HCT116 (cell line): ENCODE results near the gene CEP43. TPM values are rescaled to one million over a fixed set of nuclear protein-coding genes. Genes with fewer than 3 reads are reported as not detected.

Experiments
- ATAC-seq: fragments of 200-7000 bp; cut with Tn5 transposase; 2 replicates; pipeline ENCODE4 v1.9.1; 2020; ENCODE audit warnings: mild to moderate bottlenecking, moderate library complexity
- BruUV-seq: library from RNA; stranded (reverse); fragments of 400-500 nt; replicated peaks from 2 replicates; lab custom pipeline; 2021; lab: Mats Ljungman, UMichigan
- CTCF ChIA-PET: fragments of 300-600 bp; sonication (Branson Sonifier 250); formaldehyde crosslinking; loops from one replicate; lab custom pipeline; 2021; ENCODE audit warnings: antibody characterized with exemption; lab: Charles Lee
- POLR2A ChIA-PET: fragments of 300-600, 350-600 bp; sonication (Branson Sonifier 250); formaldehyde crosslinking; loops from one replicate; lab custom pipeline; 2021; ENCODE audit warnings: antibody characterized with exemption; lab: Charles Lee
- RAD21 ChIA-PET, 2 experiments: fragments of 300-600 bp; sonication (Branson Sonifier 250); formaldehyde crosslinking; loops; one replicate each; lab custom pipeline; 2023; ENCODE audit warnings: low total read pairs in 2 of 2; ENCODE audit not compliant: uncharacterized antibody in 2 of 2, unreplicated experiment in 2 of 2, low non-redundant PET in 1 of 2; lab: Charles Lee
- DNase-seq: peaks from one replicate; pipeline ENCODE4 v3.0.0-alpha.2; 2010; ENCODE audit warnings: low read depth, low spot score
- H2AFZ ChIP-seq: fragments of 200-600 bp; shearing (Covaris generic), sonication (generic); 2 replicates; pipeline ENCODE4 v1.6.1; 2017; ENCODE audit warnings: low read depth, mixed run types, mixed read lengths, antibody characterized with exemption, low read length; ENCODE audit not compliant: poor library complexity, severe bottlenecking
- H3K27ac ChIP-seq: 2 replicates; pipeline ENCODE4 v1.5.1; 2012; ENCODE audit warnings: low read depth, low read length
- H3K27me3 ChIP-seq: fragments of 200-600 bp; sonication (generic); 2 replicates; pipeline ENCODE4 v1.6.1; 2016; ENCODE audit warnings: mixed run types, low read length, mixed read lengths; ENCODE audit not compliant: insufficient read depth
- H3K36me3 ChIP-seq, 2 experiments: fragments of 200-500 bp in 1 of 2; fragments of 200-600 bp in 1 of 2; sonication (Bioruptor generic) in 1 of 2; sonication (generic) in 1 of 2; 2 replicates each; pipeline versions ENCODE4 v1.5.1 to v1.6.1; 2014 to 2016; ENCODE audit warnings: low read length in 2 of 2, inconsistent platforms in 1 of 2, mixed read lengths in 1 of 2, mixed run types in 1 of 2; ENCODE audit not compliant: insufficient read depth in 2 of 2, control insufficient read depth in 1 of 2
- H3K4me1 ChIP-seq, 2 experiments: fragments of 200-600 bp in 1 of 2; sonication (generic) in 1 of 2; 2 replicates each; pipeline versions ENCODE4 v1.5.1 to v1.6.1; 2012 to 2017; ENCODE audit warnings: low read length in 2 of 2, inconsistent platforms in 1 of 2, mild to moderate bottlenecking in 1 of 2, mixed read lengths in 1 of 2, mixed run types in 1 of 2, moderate library complexity in 1 of 2; ENCODE audit not compliant: insufficient read depth in 2 of 2, control insufficient read depth in 1 of 2
- H3K4me2 ChIP-seq: fragments of 200-600 bp; sonication (generic); 2 replicates; pipeline ENCODE4 v1.6.1; 2017; ENCODE audit warnings: mixed run types, low read length, mixed read lengths
- H3K4me3 ChIP-seq, 2 experiments: fragments of 200-600 bp in 1 of 2; sonication (generic) in 1 of 2; replicated peaks in 1 of 2; 2 replicates each; pipeline ENCODE4 v1.5.1; 2011 to 2016; ENCODE audit warnings: low read length in 2 of 2, control low read depth in 1 of 2, low read depth in 1 of 2, mild to moderate bottlenecking in 1 of 2, mixed read lengths in 1 of 2, mixed run types in 1 of 2
- H3K79me2 ChIP-seq: fragments of 200-600 bp; sonication (generic); 2 replicates; pipeline ENCODE4 v1.6.1; 2017; ENCODE audit warnings: mild to moderate bottlenecking, mixed run types, low read length, moderate library complexity, mixed read lengths; ENCODE audit not compliant: insufficient read depth
- H3K9ac ChIP-seq: fragments of 200-600 bp; sonication (generic); 2 replicates; pipeline ENCODE4 v1.6.1; 2016; ENCODE audit warnings: low read length, mixed read lengths
- H3K9me2 ChIP-seq: fragments of 200-600 bp; sonication (generic), shearing (Covaris generic); 2 replicates; pipeline ENCODE4 v1.6.1; 2017; ENCODE audit warnings: mixed run types, mild to moderate bottlenecking, moderate library complexity; ENCODE audit not compliant: insufficient read depth
- H3K9me3 ChIP-seq, 2 experiments: fragments of 200-500 bp in 1 of 2; fragments of 200-600 bp in 1 of 2; sonication (Bioruptor generic) in 1 of 2; sonication (generic) in 1 of 2; 2 replicates each; pipeline ENCODE4 v1.6.1; 2014 to 2017; ENCODE audit warnings: low read length in 2 of 2, mixed read lengths in 2 of 2, inconsistent platforms in 1 of 2, low read depth in 1 of 2, mild to moderate bottlenecking in 1 of 2, mixed run types in 1 of 2, moderate library complexity in 1 of 2; ENCODE audit not compliant: control insufficient read depth in 1 of 2, insufficient read depth in 1 of 2
- H4K20me1 ChIP-seq: fragments of 200-600 bp; sonication (generic), shearing (Covaris generic); 2 replicates; pipeline ENCODE4 v1.6.1; 2017; ENCODE audit warnings: mixed run types, mild to moderate bottlenecking, moderate library complexity; ENCODE audit not compliant: insufficient read depth
- CBX3 ChIP-seq: IDR thresholded peaks from 2 replicates; pipeline ENCODE4 v1.6.1; 2012; ENCODE audit warnings: low read depth
- CEBPB ChIP-seq: IDR thresholded peaks from 2 replicates; pipeline ENCODE4 v1.6.1; 2012; ENCODE audit warnings: low read depth
- CTCF ChIP-seq, 3 experiments: fragments of 200-600 bp in 1 of 3; sonication (generic) in 1 of 3; IDR thresholded peaks in 2 of 3; conservative IDR thresholded peaks in 1 of 3; 2 replicates each; pipeline ENCODE4 v1.5.1; 2012 to 2017; ENCODE audit warnings: low read depth in 2 of 3, low read length in 2 of 3, antibody characterized with exemption in 1 of 3, borderline replicate concordance in 1 of 3, control low read depth in 1 of 3, mild to moderate bottlenecking in 1 of 3, mixed read lengths in 1 of 3, mixed run types in 1 of 3, moderate library complexity in 1 of 3; ENCODE audit not compliant: insufficient read depth in 1 of 3
- EGR1 ChIP-seq: IDR thresholded peaks from 2 replicates; pipeline ENCODE4 v1.6.1; 2012; ENCODE audit warnings: low read depth
- POLR2A ChIP-seq: IDR thresholded peaks from 2 replicates; pipeline ENCODE4 v1.7.0; 2011; ENCODE audit warnings: borderline replicate concordance; ENCODE audit not compliant: insufficient read depth, insufficient read length; ENCODE audit errors: extremely low read depth
- RAD21 ChIP-seq: IDR thresholded peaks from 2 replicates; pipeline ENCODE4 v1.6.1; 2012; ENCODE audit warnings: low read depth, mild to moderate bottlenecking
- SIN3A ChIP-seq: IDR thresholded peaks from 2 replicates; pipeline ENCODE4 v1.6.1; 2012; ENCODE audit warnings: low read depth
- SP1 ChIP-seq: IDR thresholded peaks from 2 replicates; pipeline ENCODE4 v1.6.1; 2012; ENCODE audit warnings: low read depth
- TCF7L2 ChIP-seq: IDR thresholded peaks from 2 replicates; pipeline ENCODE4 v1.7.0; 2011; ENCODE audit warnings: borderline replicate concordance, inconsistent platforms; ENCODE audit not compliant: insufficient read depth, insufficient read length; ENCODE audit errors: extremely low read depth
- intact Hi-C: fragments of 100-400 bp; cut with micrococcal nuclease; formaldehyde crosslinking; loops from 2 replicates; pipeline ENCODE4 v1.10.0; 2022
- total RNA-seq: library from RNA; stranded (reverse); gene quantifications from one replicate; pipeline ENCODE4 v1.2.1, GENCODE V29; 2021; ENCODE audit not compliant: unreplicated experiment
- TF ChIP-seq, protein P1 (sequence below): IDR thresholded peaks from 2 replicates; pipeline ENCODE4 v1.6.1; 2011; ENCODE audit warnings: mild to moderate bottlenecking, low read length, moderate library complexity; ENCODE audit not compliant: insufficient replicate concordance; ENCODE audit errors: extremely low read depth

Gene CEP43
- total RNA-seq, 1 experiment from 2014 or later, result 15.8 TPM

DNA sequence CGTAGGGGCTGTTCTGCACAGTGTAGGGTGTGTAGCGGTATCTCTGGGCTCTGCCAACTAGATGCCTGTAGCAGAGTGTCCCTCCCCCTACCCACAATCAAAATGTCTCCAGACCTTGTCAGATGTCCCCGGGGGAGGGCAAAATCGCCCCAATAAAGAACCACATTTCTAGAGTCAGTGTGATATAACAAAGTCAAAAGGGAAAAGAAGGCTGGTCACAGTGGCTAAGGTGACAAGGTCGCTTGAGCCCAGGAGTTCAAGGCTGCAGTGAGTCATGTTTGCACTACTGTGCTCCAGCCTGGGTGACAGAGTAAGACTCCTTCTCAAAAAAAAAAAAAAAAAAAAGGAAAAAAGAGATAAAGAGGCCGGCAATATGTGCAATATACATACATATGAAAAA, 11.7 kb upstream of the CEP43 start:
- Histone ChIP-seq H4K20me1 (no peaks in the 10 kb centered on the region), H3K9me2 (no peaks in the 10 kb centered on the region), H3K27ac (no peak overlapping the region), H3K4me2 (no peak overlapping the region), H3K36me3 (no peaks in the 10 kb centered on the region), H3K4me1 (no peaks in the 10 kb centered on the region), H2AFZ (no peak overlapping the region), H3K4me3 (no peak overlapping the region), H3K27me3 (no peaks in the 10 kb centered on the region), H3K9ac (no peak overlapping the region), H3K79me2 (peaks cover 23% of the 10 kb centered on the region), H3K9me3 (no peaks in the 10 kb centered on the region)
- DNase-seq (no peak), ATAC-seq (no peak)
- TF ChIP-seq, protein P1, sequence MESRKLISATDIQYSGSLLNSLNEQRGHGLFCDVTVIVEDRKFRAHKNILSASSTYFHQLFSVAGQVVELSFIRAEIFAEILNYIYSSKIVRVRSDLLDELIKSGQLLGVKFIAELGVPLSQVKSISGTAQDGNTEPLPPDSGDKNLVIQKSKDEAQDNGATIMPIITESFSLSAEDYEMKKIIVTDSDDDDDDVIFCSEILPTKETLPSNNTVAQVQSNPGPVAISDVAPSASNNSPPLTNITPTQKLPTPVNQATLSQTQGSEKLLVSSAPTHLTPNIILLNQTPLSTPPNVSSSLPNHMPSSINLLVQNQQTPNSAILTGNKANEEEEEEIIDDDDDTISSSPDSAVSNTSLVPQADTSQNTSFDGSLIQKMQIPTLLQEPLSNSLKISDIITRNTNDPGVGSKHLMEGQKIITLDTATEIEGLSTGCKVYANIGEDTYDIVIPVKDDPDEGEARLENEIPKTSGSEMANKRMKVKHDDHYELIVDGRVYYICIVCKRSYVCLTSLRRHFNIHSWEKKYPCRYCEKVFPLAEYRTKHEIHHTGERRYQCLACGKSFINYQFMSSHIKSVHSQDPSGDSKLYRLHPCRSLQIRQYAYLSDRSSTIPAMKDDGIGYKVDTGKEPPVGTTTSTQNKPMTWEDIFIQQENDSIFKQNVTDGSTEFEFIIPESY, result no peak
- no peak for TF ChIP-seq SP1
- no peak for TF ChIP-seq CEBPB
- no peak for TF ChIP-seq CTCF (IDR thresholded peaks at IDR 0.05 in 2 of 3, conservative IDR thresholded peaks at IDR 0.05 in 1 of 3; ENCODE audit: borderline replicate concordance in 1 of 3, insufficient read depth in 1 of 3, low read depth in 2 of 3, low read length in 2 of 3)
- TF ChIP-seq SIN3A, result no peak
- no peak for TF ChIP-seq EGR1
- no peak for TF ChIP-seq POLR2A
- TF ChIP-seq CBX3, result no peak
- no peak for TF ChIP-seq RAD21
- TF ChIP-seq TCF7L2, result no peak
- RAD21 ChIA-PET, result no interaction called here
- no TSS peak for BruUV-seq
- CTCF ChIA-PET, result interaction anchor here (1.3 kb wide), 1 partner anchor 201 kb away, joined by 4 read pairs; no protein-coding TSS in a partner anchor
- POLR2A ChIA-PET, result no interaction called here
- intact Hi-C loops, result no loop called here
